Skeletal muscle cell (primary cell): ENCODE results near the gene ZFP1.
"Not testable (repeated sequence)": the region's sequence is repeated elsewhere in the genome, so short reads cannot be mapped to it uniquely, and the experiment has no call there.

Experiments
- DNase-seq: peaks from one replicate; pipeline ENCODE4 v3.0.0-alpha.2; 2010; ENCODE audit warnings: low read depth
- H3K4me3 ChIP-seq: 2 replicates; pipeline ENCODE4 v1.5.1; 2011; ENCODE audit warnings: low read depth, mild to moderate bottlenecking, control low read depth, low read length, moderate library complexity

Gene ZFP1

DNA sequence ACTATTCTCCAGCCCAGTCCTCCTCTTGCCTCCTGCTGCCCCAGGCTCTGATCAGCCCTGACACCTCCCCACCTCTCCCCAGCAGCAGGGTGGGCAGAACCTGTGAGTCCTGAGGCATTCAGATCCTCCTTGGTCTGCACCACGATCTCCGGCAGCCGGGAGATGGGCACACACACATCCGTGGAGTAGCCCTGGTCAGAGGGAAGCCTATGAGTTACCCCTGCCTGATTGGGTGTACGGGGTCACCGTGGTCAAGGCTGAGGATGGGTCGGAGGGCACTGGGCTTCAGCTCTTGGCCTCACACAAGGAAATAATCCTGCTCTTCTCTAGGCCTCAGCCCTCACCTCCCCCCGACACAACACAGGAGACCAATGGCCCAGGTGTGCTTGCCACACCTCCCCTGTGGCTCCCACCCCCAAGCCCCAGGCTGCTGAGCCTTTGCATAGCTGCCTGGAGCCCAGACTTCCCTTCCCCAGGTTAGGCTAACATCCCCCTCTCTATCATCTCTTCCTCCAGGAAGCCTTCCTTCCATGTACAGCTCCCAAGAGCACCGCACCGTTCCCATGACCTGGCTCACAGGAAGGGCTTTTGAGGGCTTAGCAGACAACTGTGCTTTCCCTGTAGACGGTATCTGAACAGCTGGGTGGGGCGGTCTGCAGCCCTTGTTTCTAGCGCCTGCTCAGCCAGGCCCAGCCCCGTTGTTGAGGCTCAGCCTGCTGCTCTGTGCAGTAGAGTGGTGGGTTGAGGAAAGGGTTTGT lies 35.4 kb upstream of the ZFP1 start:
- no peak for DNase-seq
- H3K4me3 ChIP-seq, result no peak overlapping the region

DNA sequence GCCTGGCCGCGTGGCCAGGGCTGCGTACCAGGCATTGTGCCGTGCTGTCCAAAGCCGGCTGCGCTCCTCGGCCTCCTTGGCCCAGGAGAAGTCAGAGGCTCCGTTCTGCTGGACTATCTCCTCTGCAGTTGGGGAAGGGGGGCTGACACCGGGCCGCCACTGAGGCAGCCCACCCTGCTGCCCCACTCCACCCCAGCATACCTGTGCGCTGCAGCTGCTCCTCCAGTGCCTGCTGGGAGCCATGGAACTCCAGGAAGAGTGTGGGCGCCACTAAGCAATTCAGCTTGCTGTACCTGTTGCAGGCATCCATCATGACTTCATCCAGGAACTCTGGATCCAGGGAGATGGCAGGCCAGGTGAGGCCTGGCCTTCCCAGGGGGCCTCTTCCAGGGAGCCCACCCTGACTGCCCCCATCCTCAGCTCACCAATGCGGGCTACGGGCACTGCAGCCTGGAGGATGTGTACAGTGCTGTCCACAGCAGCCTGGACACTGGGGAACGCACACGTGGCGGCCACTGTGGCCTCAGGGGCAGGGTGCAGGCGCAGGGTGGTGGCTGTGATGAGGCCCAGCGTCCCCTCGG lies 34.7 kb upstream of the ZFP1 start:
- H3K4me3 ChIP-seq, result no peak overlapping the region
- DNase-seq, result no peak

DNA sequence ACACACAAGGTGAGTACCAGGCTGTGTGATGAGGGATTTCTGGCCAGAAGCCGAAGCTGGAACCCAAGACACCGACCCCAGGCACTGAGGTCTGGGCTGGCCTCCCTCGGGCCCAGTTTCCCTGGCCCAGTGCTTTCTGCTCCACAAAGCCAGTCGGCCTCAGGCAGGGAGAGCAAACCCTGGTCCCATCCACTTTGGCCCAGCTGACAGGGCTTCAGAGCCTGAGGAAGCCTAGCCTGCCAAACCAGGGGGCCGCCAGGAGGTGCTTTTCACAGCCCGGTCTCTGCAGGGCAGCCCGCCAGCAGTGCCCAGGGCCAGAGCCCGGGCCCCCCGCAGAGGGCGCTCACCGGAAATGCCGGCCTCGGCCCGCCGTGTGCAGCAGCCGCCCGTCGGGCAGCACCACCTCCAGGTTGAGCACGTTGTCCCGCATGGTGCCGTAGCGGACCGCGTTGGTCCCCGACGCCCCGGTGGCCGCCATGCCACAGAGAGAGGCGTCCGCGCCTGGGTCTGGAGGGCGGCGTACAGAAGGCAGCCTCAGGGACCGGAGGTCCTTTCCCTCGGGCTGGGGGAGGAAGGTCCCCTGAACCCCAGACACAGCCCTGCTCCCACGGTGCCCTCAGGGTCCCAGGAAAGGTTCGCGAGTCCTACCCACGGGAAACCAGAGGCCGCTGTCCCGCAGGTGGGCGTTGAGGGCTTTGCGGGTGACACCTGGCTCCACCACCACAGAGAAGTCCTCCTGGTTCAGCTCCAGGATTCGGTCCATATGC lies 34.0 kb upstream of the ZFP1 start:
- DNase-seq, result no peak
- no peak overlapping the region for H3K4me3 ChIP-seq

DNA sequence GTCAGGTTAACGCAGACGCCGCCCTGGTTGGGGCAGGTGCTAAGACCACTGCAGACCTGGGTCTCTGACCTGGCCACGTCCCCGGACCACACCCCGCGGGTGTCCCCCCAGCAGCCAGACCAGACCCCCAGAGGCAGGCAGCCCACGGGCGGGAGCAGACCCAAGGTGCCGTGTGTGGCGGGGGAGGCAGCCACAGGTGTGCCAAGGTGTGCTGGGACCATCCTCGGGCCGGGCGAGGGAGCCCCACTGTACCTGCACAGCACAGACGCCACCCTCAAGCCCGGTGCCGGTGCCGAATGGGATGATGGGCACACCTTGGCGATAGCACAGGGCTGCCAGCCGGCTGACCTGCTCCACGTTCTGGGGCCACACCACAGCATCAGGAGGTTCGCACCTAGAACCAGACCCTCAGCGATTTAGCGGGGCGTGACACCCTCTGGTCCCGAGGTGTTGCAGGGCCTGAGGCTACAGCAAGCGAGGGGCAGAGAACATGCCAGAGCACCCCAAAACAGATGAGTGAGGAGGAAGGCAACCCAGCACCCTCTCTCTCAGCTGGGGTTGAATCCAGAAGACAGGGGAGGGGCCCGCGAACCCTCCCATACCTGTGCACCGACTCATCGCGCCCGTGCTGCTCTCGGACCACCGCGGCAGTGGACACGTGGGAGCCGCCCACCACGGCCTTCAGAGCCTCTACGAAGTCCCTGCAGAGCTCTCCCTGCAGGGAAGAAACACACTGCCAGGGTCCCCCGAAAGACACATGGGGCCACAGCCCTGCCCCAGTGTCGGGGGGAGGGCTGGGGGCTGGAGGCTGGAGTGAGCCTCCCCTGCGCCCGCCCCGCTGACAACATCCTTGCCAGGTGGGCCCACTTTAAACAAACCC lies 33.1 kb upstream of the ZFP1 start:
- no peak for DNase-seq
- H3K4me3 ChIP-seq, result no peak overlapping the region

DNA sequence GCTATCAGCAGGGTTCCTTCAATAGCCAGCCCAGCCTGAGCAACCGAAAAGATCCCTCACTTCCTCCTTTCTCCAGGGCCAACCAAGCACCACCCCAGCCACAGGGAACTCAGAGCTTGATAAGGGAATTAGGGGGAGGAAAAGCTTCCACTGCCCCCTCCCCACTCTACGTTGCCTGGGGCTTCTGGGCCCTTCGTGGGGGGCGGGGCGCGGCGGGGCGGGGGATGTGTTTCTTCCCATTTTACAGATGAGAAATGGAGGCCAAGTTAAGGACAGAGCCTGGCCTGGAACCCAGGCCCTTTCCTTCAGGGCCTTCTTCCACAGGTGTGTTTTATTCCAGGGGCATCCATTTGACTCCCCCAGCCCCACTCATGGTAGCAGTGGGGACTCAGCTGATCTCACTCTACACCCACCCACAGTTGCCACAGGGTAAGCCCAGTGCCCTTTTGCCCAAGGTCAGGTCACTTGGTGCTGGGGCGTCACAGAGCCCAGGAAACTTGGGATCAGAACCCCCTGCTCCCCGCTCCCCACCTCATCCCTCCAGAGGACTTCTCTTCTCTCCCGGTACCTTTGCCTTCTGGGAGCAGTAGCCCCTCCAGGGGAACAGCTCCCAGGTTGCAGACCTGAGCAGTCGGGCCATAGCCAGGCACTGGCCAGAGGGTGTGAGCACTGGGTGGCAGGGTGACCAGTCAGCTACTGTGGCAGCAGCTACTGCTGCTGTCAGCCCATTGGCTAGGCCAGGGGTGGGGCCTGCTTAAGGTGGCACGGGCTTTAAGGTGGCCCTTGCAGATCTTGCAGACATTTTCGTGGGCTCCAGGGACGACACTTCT lies 32.0 kb upstream of the ZFP1 start, which contains the start of gene LDHD:
Gene LDHD (minus strand): TSS at position 700 of the 830 bp plus-strand sequence. CDS start 60 bp downstream, at position 640.
- H3K4me3 ChIP-seq, result peak within 1 kb of the TSS; percentile 36
- DNase-seq, result no peak

DNA sequence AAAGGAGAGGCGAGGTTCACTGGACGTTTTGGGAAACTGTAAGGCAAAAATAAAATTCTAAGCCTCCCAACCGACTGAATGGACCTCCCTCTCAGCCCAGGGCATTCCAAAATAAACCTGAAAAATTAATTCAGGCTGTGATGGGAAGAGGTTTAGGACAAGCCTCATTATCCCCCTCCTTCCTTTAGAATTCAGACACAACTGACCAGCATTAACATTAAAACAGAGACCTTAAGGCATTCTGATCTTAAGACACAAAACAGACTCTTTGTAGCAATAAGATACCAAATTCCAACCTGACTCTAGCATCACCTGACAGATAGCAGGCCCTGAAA lies 31.4 kb upstream of the ZFP1 start:
- DNase-seq, result no peak

DNA sequence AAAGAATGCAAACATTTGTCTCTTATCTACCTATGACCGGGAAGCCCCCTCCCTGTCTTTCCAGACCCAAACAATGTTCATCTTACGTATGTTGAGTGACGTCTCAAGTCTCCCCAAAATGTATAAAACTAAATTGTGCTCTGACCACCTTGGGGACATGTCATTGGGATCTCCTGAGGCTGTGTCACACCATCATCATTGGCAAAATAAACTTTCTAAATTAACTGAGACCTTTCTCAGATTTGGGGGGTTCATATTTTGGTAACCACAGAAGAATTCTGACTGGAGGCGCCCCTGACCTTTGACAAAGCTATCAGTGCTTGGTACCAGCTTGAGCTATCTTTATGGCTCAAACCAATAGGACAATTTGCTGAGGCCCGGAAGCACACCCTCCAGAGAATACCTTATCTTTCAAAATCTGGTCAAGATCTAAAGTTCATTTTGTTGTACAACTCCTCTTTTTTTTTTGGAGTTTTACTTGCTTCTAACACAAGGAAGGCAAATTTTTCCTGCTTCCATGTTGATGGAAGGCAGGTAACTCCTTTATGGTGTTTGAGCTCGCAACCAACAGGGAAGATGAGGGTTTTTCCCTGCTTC lies 29.3 kb upstream of the ZFP1 start:
- DNase-seq, result no peak
- no peak overlapping the region for H3K4me3 ChIP-seq

More for the DNA sequence above, 31.4 kb upstream of the ZFP1 start:
- H3K4me3 ChIP-seq, result no peak overlapping the region

DNA sequence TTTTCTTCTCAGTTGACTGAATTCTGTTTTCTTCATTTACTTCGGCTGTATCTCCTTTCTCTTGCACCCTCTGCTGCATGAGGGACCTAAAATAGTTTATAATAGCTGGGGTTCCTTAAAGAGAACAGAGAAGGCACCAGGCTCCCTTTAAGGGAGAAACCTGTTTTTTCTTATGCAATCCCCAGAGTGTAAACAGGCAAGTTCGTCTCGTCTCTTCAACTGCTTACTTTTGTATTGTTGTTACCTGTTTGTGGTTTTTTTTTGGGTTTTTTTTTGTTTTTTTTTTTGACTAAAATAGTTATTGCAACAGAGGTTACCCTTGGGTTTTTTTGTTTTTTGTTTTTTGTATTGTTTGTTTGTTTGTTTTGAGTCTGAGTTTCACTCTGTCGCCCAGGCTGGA lies 28.1 kb upstream of the ZFP1 start:
- DNase-seq, result no peak
- no peak overlapping the region for H3K4me3 ChIP-seq

DNA sequence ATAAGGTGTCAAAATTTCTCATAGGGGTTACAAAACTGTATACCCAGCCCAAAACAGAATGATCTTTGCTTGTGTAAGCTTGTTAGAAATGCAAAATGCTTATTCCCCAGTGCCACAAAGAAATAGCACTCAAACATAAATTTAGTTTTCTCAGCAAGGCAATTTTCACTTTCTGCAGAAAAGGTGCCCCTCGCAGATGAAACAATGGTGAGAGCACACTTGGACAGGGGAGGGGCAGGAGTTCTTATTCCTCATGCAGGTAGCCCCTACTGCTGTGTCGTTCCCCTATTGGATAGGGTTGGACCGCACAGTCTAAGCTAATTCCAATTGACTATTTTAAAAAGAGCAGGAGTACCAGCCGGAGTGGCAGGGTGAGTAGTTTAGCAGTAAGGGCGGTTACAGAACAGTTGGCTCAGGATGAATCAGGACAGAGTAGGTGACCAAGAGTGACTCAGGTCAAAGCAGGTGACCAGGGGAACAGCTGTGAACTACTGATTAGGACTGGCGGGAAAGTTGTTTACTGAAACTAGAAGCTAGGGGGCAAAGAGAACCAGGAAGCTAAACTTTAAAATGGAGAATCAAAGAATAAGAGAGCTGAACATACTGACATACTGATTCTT lies 26.3 kb upstream of the ZFP1 start:
- DNase-seq, result no peak
- H3K4me3 ChIP-seq, result no peak overlapping the region

DNA sequence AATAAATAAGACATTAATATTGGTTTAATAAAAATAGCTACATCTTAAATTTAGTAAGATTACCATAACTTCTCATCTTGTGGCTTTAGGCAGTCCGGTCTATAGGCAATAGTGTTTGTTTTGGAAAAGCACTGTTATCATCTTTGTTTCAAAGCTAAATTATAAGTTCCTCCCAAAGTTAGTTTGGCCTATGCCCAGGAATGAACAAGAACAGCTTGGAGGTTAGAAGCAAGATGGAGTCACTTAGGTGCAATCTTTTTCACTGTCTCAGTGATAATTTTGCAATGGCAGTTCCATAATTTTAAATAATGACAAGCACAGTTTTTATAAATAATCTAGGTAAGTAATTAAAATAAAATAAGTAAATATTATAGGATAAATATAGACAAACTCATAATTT lies 25.7 kb upstream of the ZFP1 start:
- DNase-seq, result no peak
- no peak overlapping the region for H3K4me3 ChIP-seq

DNA sequence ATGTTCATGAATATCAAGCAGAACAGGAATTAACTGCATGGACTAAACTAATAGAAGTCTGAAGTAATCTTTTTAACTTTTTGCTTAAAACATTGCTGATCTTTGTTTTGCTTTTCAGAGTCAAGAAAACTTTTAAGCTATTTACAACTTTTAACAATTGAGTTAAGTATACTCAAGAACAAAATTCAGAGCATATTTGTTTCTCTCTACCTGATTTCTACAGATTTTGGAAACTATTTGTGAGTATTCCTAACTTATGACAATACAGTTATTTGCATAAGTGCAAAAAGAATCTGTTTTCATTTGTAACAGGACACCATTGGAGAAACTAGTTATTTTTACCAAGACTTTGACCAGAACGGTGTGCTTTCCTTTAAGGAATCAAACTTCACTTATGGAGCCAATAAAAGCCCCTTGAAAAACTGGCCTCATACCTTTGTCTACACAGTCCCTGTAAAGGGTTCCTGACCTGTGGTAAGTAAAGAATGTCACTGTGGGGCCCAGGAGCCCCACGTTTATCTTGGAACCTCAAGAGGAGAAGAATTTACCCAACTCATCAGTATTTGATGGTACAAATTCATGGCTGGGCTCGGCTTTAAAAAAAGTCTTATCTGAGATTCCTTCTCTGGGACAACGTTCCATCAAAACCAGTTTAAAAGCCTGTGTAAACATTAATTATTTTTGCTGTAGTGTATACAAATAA lies 20.5 kb upstream of the ZFP1 start:
- no peak for DNase-seq
- no peak overlapping the region for H3K4me3 ChIP-seq

DNA sequence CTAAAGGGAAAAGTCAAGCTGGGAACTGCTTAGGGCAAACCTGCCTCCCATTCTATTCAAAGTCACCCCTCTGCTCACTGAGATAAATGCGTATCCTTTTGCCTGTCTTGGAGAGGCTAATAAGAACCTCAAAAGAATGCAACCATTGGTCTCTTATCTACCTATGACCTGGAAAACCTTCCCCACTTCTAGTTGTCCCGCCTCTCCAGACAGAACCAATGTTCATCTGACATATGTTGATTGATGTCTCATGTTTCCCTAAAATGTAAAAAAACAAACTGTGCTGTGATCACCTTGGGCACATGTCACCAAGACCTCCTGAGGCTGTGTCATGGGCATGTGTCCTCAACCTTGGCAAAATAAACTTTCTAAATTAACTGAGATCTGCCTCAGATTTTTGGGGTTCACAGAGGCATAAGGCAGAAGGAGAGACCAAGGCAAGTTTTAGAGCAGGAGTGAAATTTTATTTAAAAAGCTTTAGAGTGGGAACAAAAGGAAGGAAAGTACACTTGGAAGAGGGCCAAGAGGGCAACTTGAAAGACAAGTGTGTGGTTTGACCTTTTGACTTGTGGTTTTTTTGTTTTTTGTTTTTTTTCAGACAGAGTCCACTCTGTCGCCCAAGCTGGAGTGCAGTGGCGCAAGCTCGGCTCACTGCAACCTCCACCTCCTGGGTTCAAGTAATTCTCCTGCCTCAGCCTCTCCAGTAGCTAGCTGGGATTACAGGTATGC lies 18.7 kb upstream of the ZFP1 start:
- not testable (repeated sequence) for H3K4me3 ChIP-seq, DNase-seq

DNA sequence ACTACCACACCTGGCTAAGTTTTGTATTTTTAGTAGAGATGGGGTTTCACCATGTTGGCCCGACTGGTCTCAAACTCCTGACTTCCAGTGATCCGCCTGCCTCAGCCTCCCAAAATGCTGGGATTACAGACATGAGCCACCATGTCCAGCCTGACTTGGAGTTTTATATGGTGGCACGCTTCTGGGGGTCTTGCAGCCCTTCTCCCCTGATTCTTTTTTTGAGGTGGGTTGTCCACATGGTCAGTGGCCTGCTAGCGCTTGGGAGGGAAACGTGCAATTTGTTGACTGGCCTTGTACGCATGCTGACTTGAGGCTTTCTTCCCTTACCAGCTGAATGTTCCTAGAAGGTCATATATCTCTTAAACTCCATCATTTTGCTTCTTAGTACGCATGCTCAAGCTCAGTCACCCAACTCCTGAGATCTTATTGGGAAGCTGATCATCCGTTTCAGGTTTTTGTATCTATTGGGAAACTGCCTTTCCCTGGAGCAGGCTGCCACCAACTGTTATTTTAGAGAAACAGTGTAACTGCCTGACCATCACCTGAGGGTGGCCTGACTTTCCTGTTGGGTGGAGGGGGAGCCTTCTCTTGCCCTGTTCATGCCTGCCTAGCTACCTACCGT lies 18.1 kb upstream of the ZFP1 start:
- no peak for DNase-seq

DNA sequence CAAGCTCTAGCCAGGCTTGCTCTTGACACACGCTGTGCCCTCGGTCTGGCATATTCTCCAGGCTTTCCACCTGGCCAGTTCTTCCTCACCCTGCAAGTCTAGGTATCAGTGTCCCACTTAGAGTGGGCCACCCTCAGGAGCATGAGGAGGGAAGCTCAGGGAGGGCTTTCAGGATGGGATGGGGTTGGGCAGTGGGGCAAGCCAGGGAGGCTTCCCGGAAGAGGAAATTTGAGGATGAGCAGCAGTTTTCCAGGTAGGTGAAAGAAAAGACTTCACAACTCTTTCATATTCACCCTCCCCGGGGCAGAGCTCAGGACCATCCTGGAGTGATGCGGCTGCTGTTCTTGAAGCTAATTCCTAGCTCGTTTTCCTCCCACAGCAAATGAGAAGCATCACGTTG lies 17.2 kb upstream of the ZFP1 start:
- DNase-seq, result no peak
- no peak overlapping the region for H3K4me3 ChIP-seq

More for the DNA sequence above, 18.1 kb upstream of the ZFP1 start:
- H3K4me3 ChIP-seq, result no peak overlapping the region

DNA sequence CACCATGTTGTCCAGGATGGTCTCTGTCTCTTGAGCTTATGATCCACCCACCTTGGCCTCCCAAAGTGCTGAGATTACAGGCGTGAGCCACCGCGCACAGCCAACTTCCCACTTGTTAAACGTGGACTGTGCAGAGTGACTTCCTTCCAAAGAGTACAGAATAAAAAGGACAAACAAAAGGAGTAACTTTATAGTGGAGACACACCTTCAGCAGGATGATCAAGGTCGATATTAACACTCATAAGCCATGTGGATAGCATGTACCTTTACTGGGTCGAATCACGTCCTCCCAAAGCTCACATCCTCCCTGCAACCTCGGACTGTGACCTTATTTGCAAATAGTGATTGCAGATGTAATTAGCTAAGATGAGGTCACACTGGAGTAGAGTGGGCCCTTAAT lies 10.1 kb upstream of the ZFP1 start:
- no peak for DNase-seq
- no peak overlapping the region for H3K4me3 ChIP-seq

DNA sequence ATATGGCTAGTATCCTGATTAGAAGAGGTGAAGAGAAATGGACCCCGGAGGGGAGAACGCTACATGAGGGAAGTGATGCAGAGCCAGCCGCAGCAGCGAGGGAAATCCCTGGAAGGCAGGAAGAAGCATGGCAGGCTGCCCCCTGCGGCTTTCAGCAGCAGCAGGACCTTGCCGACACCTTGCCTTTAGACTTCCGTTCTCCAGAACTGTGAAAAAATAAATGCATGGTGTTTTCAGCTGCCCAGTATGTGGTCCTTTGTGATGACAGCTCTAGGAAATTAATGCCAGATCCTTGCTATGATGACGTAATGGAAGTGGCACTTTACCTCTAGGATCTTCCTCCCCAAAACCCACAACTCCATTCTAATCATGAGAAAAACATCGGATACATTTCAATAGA lies 9.7 kb upstream of the ZFP1 start:
- DNase-seq, result no peak

DNA sequence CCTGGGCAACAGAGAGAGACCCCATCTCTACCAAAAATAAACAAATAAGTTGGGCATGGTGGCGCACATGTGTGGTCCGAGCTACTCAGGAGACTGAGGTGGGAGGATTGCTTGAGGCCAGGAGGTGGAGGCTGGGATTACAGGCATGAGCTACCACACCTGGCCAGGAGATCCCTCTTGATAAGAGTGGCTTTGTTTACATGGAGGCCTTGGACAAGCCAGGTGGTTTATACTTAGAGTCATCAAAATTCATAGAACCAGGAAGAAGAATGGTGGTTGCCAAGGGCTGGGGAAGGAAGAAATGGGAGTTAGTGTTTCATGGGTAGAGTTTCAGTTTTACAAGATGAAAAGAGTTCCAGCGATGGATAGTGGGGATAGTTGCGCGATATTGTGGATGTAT lies 8.8 kb upstream of the ZFP1 start:
- DNase-seq, result no peak
- H3K4me3 ChIP-seq, result no peak overlapping the region

More for the DNA sequence above, 9.7 kb upstream of the ZFP1 start:
- H3K4me3 ChIP-seq, result no peak overlapping the region
